ENCODE measurements around the gene PAX2. TPM values are rescaled to one million over a fixed set of nuclear protein-coding genes. Genes with fewer than 3 reads are reported as not detected.

PAX2 gene
- total and polyA plus RNA-seq, 4 donors = not detected

- Histone ChIP-seq H3K9ac (ENCODE audit: low read depth in 1 of 2, low read length in 2 of 2) (no peak overlapping the region), H3K4me1 (ENCODE audit: control insufficient read depth in 4 of 4, insufficient read depth in 4 of 4, low read length in 3 of 4) (no peaks in the 10 kb centered on the region), H3K9me3 (ENCODE audit: control insufficient read depth in 4 of 4, low read length in 3 of 4) (no peaks in the 10 kb centered on the region), H3K36me3 (ENCODE audit: control insufficient read depth in 4 of 4, insufficient read depth in 3 of 4, low read depth in 1 of 4, low read length in 3 of 4) (no peaks in the 10 kb centered on the region), H3K27ac (ENCODE audit: low read depth in 1 of 2, low read length in 2 of 2) (no peak overlapping the region), H3K4me3 (ENCODE audit: low read depth in 1 of 3, low read length in 3 of 3) (no peak overlapping the region), H3K27me3 (ENCODE audit: control insufficient read depth in 4 of 4, insufficient read depth in 4 of 4, low read length in 3 of 4) (peaks cover 0 to 26% (median 13%) of the 10 kb centered on the region in 4 donors)
- DNase-seq (ENCODE audit: low spot score) = no peak
- no peak for TF ChIP-seq YY1 (IDR thresholded peaks at IDR 0.05)
- TF ChIP-seq, protein P1, sequence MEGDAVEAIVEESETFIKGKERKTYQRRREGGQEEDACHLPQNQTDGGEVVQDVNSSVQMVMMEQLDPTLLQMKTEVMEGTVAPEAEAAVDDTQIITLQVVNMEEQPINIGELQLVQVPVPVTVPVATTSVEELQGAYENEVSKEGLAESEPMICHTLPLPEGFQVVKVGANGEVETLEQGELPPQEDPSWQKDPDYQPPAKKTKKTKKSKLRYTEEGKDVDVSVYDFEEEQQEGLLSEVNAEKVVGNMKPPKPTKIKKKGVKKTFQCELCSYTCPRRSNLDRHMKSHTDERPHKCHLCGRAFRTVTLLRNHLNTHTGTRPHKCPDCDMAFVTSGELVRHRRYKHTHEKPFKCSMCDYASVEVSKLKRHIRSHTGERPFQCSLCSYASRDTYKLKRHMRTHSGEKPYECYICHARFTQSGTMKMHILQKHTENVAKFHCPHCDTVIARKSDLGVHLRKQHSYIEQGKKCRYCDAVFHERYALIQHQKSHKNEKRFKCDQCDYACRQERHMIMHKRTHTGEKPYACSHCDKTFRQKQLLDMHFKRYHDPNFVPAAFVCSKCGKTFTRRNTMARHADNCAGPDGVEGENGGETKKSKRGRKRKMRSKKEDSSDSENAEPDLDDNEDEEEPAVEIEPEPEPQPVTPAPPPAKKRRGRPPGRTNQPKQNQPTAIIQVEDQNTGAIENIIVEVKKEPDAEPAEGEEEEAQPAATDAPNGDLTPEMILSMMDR (IDR thresholded peaks at IDR 0.05; ENCODE audit: low read depth, low read length, missing input control) = no peak
- TF ChIP-seq, protein P2, sequence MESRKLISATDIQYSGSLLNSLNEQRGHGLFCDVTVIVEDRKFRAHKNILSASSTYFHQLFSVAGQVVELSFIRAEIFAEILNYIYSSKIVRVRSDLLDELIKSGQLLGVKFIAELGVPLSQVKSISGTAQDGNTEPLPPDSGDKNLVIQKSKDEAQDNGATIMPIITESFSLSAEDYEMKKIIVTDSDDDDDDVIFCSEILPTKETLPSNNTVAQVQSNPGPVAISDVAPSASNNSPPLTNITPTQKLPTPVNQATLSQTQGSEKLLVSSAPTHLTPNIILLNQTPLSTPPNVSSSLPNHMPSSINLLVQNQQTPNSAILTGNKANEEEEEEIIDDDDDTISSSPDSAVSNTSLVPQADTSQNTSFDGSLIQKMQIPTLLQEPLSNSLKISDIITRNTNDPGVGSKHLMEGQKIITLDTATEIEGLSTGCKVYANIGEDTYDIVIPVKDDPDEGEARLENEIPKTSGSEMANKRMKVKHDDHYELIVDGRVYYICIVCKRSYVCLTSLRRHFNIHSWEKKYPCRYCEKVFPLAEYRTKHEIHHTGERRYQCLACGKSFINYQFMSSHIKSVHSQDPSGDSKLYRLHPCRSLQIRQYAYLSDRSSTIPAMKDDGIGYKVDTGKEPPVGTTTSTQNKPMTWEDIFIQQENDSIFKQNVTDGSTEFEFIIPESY (IDR thresholded peaks at IDR 0.05) = no peak
- no peak for TF ChIP-seq SP1 (IDR thresholded peaks at IDR 0.05)
- TF ChIP-seq FOXA1 (IDR thresholded peaks at IDR 0.05) = no peak
- TF ChIP-seq HNF4A (conservative IDR thresholded peaks at IDR 0.05) = no peak
- TF ChIP-seq REST (IDR thresholded peaks at IDR 0.05) = no peak
- TF ChIP-seq MAX (IDR thresholded peaks at IDR 0.05) = no peak
- TF ChIP-seq, protein P3, sequence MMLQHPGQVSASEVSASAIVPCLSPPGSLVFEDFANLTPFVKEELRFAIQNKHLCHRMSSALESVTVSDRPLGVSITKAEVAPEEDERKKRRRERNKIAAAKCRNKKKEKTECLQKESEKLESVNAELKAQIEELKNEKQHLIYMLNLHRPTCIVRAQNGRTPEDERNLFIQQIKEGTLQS (IDR thresholded peaks at IDR 0.05) = no peak
- TF ChIP-seq RXRA (IDR thresholded peaks at IDR 0.05) = no peak
- TF ChIP-seq EGR1 (IDR thresholded peaks at IDR 0.05; ENCODE audit: low read depth in 2 of 2) = no peak
- no peak for TF ChIP-seq NR2F2 (IDR thresholded peaks at IDR 0.05)
- TF ChIP-seq HNF4G (IDR thresholded peaks at IDR 0.05) = no peak
- no peak for TF ChIP-seq JUND (IDR thresholded peaks at IDR 0.05)
- no peak for TF ChIP-seq GABPA (IDR thresholded peaks at IDR 0.05 in 1 of 2, conservative IDR thresholded peaks at IDR 0.05 in 1 of 2)
- TF ChIP-seq FOXA2 (IDR thresholded peaks at IDR 0.05) = no peak
- no peak for TF ChIP-seq RAD21 (IDR thresholded peaks at IDR 0.05)
- no peak for TF ChIP-seq TAF1 (conservative IDR thresholded peaks at IDR 0.05)
- WGBS = 72% methylated on average over 5 of the region's 5 CpGs
Observed at GRCh38 chr10:100723180-100723579, 22.2 kb upstream of the PAX2 start.

Measured in liver (tissue), 9 donors.